Natural killer cell treated with Interleukin-12 subunit alpha and Interleukin-12 subunit beta and Interleukin-15 and Interleukin-18, amount 100 ng/mL, for 72 hours (primary cell): ENCODE measurements around the gene CDH15. TPM values are rescaled to one million over a fixed set of nuclear protein-coding genes. Genes with fewer than 3 reads are reported as not detected.

Experiments used
- ATAC-seq, 2 donors: fragments of 150-1000 bp; cut with Tn5 transposase in 1 of 2; sonication (Bioruptor Pico), chemical (Tn5 transposase) in 1 of 2; 2 replicates each; pipeline ENCODE4 v1.10.0; 2021
- DNase-seq: peaks from one replicate; pipeline ENCODE4 v3.0.0; 2022; ENCODE audit warnings: low spot score
- H3K27ac Mint-ChIP-seq, 2 donors: 1 replicate in 1 of 2; 2 replicates in 1 of 2; pipeline ENCODE4 v1.8.0; 2022; ENCODE audit warnings: mixed read lengths in 2 of 2, mild to moderate bottlenecking in 1 of 2, moderate library complexity in 1 of 2
- H3K27me3 Mint-ChIP-seq, 2 donors: 1 replicate in 1 of 2; 2 replicates in 1 of 2; pipeline ENCODE4 v1.8.0; 2022; ENCODE audit warnings: mixed read lengths in 2 of 2
- H3K36me3 Mint-ChIP-seq: one replicate; pipeline ENCODE4 v1.8.0; 2022; ENCODE audit warnings: mixed read lengths
- H3K4me1 Mint-ChIP-seq, 2 donors: 1 replicate in 1 of 2; 2 replicates in 1 of 2; pipeline ENCODE4 v1.8.0; 2022; ENCODE audit warnings: low read depth in 2 of 2, mixed read lengths in 2 of 2, mild to moderate bottlenecking in 1 of 2
- H3K4me3 Mint-ChIP-seq: one replicate; pipeline ENCODE4 v1.8.0; 2022; ENCODE audit warnings: mixed read lengths
- H3K9me3 Mint-ChIP-seq: 2 replicates; pipeline ENCODE4 v1.8.0; 2022; ENCODE audit warnings: mixed read lengths
- total RNA-seq, 2 donors: library from RNA; stranded (reverse); gene quantifications; one replicate each; pipeline ENCODE4 v1.2.3, GENCODE V29; 2022

The CDH15 gene
- total RNA-seq, 2 donors from 2014 or later: not detected

DNA sequence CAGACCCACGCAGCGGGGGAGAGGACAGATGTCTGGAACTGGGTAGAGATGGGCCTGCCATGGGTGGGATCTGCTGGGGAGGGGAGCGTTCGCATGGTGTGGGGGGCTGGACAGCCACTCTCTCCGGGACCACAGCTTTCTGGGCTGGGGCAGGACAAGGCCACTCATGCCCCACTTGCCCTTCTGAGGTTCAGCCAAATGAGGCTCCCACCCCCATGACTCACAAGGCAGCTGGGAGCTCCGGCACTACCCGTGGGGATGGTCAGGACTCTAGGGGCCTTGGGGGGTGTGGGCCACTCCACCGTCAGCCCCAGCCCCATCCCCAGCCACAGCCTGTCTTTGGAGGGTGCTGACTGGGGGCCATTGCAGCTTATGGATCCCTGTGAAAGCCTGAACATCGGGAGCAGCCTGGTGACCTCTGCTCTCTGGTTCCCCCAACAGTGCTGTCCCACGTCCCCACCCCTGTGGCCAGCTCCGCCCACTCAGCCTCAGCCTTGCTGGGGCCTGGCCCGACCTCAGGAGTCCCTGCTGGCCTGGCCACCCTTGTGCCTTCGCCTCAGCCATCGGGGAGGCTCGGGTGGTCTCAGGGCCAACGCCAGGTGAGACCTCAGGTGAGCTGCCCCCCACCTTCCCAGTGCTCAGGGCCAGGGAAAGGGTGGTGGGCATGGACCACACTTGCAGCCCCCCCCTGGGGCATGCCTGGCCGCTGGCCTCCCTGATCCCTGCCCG lies 4.7 kb upstream of the CDH15 start:
- H3K27ac Mint-ChIP-seq: no peak overlapping the region
- ATAC-seq: no peak

DNA sequence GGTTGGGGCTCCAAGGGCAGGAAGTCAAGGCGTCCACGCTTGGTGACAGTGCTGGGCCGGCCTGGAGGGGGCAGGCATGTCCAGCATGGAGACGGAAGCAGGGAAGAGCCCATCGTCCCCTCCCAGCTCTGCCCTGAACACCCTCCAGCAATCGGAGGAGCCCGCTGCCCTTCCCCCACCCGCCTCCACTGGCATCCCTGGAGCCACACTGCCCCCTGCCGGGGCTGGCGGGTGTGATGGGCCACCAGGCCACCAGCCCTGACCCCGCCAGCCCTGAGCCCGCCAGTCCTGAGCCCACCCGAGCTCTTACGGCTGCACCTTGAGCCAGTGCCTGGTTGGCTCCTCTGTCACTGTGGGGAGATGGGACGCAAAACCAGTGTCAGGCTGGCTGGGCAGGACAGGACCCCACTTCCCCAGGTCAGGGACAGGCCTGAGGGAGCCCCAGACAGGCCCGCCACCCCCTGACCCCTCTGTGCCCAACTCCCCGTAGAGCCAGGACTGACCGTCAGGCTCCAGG lies 4.1 kb upstream of the CDH15 start:
- peak; percentile 48 to 58 for ATAC-seq
- Mint-ChIP-seq H3K27me3 (peaks cover 0 to 5% of the 10 kb centered on the region in 2 donors), H3K27ac (no peak overlapping the region)

More for the DNA sequence above, 4.7 kb upstream of the CDH15 start:
- peaks cover 6 to 8% of the 10 kb centered on the region in 2 donors for H3K4me1 Mint-ChIP-seq
- H3K4me3 Mint-ChIP-seq: no peak overlapping the region
- no peak for DNase-seq
- no peaks in the 10 kb centered on the region for H3K36me3 Mint-ChIP-seq
- H3K27me3 Mint-ChIP-seq: peaks cover 0 to 5% of the 10 kb centered on the region in 2 donors
- H3K9me3 Mint-ChIP-seq: no peaks in the 10 kb centered on the region

GRCh38 chr16:89168381-89169189 lies 3.0 kb upstream of the CDH15 start:
- Mint-ChIP-seq H3K4me3 (no peak overlapping the region), H3K27me3 (peaks cover 0 to 5% of the 10 kb centered on the region in 2 donors), H3K9me3 (no peaks in the 10 kb centered on the region), H3K36me3 (no peaks in the 10 kb centered on the region), H3K27ac (no peak overlapping the region), H3K4me1 (peaks cover 6 to 8% of the 10 kb centered on the region in 2 donors)
- no peak for ATAC-seq
- no peak for DNase-seq

More for the DNA sequence above, 4.1 kb upstream of the CDH15 start:
- H3K36me3 Mint-ChIP-seq: no peaks in the 10 kb centered on the region
- no peaks in the 10 kb centered on the region for H3K9me3 Mint-ChIP-seq
- H3K4me3 Mint-ChIP-seq: no peak overlapping the region
- peak; percentile 84 for DNase-seq
- H3K4me1 Mint-ChIP-seq: peaks cover 6 to 8% of the 10 kb centered on the region in 2 donors

DNA sequence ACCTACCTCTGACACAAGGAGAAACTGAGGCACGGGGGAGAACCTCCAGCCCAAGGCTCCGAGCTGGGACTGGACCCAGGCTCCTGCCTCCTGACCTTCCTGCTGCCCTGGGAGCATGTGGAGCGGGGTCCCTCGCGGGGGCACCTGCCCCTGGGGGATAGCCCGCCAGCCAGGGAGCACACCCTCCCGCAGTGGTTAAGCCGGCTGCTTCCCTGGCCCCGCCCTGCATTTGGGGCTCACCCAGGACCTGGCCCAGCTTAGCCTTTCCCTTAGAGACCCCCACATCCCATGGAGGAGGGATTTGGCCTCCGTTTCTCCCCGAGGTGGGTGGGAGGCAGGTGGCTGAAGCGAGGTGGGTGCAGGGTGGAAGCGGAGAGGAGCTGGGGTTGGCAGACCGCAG lies 1.8 kb upstream of the CDH15 start:
- H3K36me3 Mint-ChIP-seq: no peaks in the 10 kb centered on the region
- H3K27me3 Mint-ChIP-seq: peaks cover 0 to 5% of the 10 kb centered on the region in 2 donors
- no peak overlapping the region for H3K27ac Mint-ChIP-seq
- DNase-seq (no peak), ATAC-seq (no peak)
- H3K9me3 Mint-ChIP-seq: no peaks in the 10 kb centered on the region
- H3K4me1 Mint-ChIP-seq: peaks cover 6 to 8% of the 10 kb centered on the region in 2 donors
- no peak overlapping the region for H3K4me3 Mint-ChIP-seq

- Mint-ChIP-seq H3K9me3 (no peaks in the 10 kb centered on the region), H3K36me3 (no peaks in the 10 kb centered on the region), H3K27ac (peak overlapping the region in 1 of 2 donors; percentile 21), H3K27me3 (peaks cover 0 to 5% of the 10 kb centered on the region in 2 donors), H3K4me3 (peak overlapping the region; percentile 80), H3K4me1 (peaks cover 6 to 8% of the 10 kb centered on the region in 2 donors)
- no peak for ATAC-seq
- DNase-seq: no peak
These were observed 967 bp upstream of the CDH15 start for GRCh38 chr16:89170346-89171215.

DNA sequence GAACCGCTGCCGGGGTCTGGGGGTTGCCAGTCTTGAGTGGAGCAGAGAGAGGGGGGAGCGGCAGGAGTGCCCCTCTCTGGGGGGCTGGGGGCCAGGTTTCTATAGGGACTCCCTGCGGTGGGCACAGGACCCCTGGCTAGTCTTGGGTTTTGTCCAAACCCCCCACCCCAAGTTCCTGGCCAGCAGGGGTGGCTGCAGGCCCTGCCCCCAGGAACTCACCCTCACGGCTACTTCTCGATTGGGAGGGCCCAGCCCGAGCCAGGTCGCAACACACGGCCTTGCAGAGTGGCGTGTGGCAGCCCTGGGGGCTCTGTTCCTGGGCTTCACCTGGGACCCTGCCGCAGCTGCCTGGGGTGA lies 601 bp downstream of the CDH15 start:
- H3K27me3 Mint-ChIP-seq: no peaks in the 10 kb centered on the region
- no peak overlapping the region for H3K4me3 Mint-ChIP-seq
- H3K9me3 Mint-ChIP-seq: no peaks in the 10 kb centered on the region
- ATAC-seq (no peak), DNase-seq (no peak)
- no peak overlapping the region for H3K27ac Mint-ChIP-seq
- H3K36me3 Mint-ChIP-seq: no peaks in the 10 kb centered on the region
- peaks cover 6 to 8% of the 10 kb centered on the region in 2 donors for H3K4me1 Mint-ChIP-seq

DNA sequence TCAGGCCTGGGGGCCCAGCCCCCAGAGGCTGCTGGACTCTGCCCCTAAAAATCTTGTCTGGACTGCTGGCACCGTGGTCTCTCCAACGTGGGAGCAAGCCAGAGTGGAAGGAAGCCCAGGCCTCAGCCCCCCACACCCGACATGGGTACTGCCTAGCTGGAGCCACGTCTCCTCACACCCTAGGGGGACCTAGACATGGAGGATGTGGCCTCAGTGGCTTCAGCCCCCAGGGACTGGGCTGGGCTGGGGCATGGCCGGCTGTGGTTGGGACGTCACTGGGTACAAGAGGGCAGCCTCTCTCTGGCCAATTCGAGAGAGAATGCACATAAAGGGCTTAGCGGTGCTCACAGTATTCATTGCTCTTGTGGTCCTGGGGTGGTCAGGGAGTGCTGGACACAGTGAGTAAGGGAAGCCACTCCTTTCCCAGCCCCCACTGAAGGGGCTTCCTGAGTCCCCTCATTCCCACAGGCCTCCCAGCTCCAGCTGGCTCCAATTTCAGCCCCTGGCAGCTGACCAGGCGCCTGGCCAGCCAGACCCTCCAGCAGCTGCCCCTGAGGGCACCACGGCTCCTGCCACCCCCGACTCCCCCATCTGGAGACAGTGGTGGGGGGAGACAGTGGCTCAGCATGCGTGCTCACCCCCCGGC lies 1.1 kb downstream of the CDH15 start:
- no peak for DNase-seq
- no peaks in the 10 kb centered on the region for H3K27me3 Mint-ChIP-seq
- H3K27ac Mint-ChIP-seq: no peak overlapping the region
- no peaks in the 10 kb centered on the region for H3K36me3 Mint-ChIP-seq
- no peaks in the 10 kb centered on the region for H3K9me3 Mint-ChIP-seq
- ATAC-seq: no peak
- peaks cover 6 to 8% of the 10 kb centered on the region in 2 donors for H3K4me1 Mint-ChIP-seq
- no peak overlapping the region for H3K4me3 Mint-ChIP-seq

DNA sequence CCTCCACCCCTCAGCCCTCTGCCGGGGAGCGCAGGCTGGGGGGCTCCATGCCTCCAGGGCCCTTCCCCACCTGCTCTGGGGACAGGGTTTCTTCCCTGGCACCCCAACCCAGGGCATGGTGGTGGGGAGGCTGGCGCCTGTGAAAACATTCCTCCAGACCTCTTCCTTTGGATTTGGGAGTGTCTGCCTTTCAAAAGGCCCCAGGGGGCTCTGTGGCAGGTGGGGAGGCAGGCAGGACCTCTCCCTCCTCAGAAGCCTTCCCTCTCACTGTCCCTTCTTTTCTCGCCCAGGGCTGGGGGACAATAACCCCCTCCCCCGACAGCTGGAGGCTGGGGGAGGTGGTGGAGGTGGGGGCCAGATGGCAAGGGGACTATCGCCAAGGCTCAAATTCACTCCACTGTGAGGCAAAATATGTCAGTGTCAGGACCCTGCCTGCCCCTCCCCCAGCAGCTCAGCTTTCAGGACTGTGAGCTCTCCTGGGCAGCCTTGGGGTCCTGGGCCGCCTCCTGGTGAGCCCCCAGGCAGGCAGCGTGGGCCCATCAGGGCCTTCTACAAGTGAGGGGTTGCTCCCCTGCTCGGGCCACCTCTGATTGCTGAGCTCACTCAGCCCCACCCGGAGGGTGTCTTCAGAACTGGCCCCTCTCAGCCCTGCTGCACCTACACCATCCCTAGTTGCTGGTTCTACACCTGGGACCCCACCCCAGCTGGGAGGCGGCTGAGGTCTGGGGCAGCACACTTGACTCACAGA lies 1.8 kb downstream of the CDH15 start:
- Mint-ChIP-seq H3K4me3 (no peak overlapping the region), H3K36me3 (no peaks in the 10 kb centered on the region), H3K9me3 (no peaks in the 10 kb centered on the region), H3K4me1 (peaks cover 6 to 8% of the 10 kb centered on the region in 2 donors), H3K27me3 (no peaks in the 10 kb centered on the region), H3K27ac (no peak overlapping the region)
- ATAC-seq: no peak
- no peak for DNase-seq

- Mint-ChIP-seq H3K4me1 (peaks cover 6 to 8% of the 10 kb centered on the region in 2 donors), H3K9me3 (no peaks in the 10 kb centered on the region), H3K27ac (no peak overlapping the region)
These were observed 2.7 kb downstream of the CDH15 start for GRCh38 chr16:89174055-89174827.

DNA sequence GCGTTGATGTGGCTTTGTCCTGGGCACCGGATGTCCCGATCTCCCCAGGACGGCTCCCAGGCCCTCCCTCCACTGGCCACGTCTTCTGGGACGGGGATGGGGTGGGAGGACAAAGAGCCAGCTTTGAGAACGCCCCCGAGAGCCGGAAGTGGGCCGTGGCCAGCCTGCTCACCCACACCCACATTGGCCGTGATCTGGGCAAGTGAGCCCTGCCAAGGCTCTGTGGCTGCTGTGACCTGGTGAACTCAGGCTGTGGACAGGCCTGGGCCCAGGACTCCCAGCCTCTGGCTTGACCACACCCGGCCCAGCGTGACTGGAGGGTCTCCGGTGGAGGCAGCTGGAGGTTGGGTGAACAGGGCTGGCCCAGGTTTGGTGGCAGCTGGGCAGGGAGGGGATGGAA lies 3.3 kb downstream of the CDH15 start:
- Mint-ChIP-seq H3K4me1 (peaks cover 6 to 8% of the 10 kb centered on the region in 2 donors), H3K27ac (no peak overlapping the region), H3K36me3 (no peaks in the 10 kb centered on the region), H3K27me3 (no peaks in the 10 kb centered on the region), H3K9me3 (no peaks in the 10 kb centered on the region), H3K4me3 (no peak overlapping the region)
- DNase-seq: no peak
- ATAC-seq: no peak

More at GRCh38 chr16:89174055-89174827, 2.7 kb downstream of the CDH15 start:
- Mint-ChIP-seq H3K27me3 (no peaks in the 10 kb centered on the region), H3K36me3 (no peaks in the 10 kb centered on the region), H3K4me3 (no peak overlapping the region)
- ATAC-seq (no peak), DNase-seq (no peak)

DNA sequence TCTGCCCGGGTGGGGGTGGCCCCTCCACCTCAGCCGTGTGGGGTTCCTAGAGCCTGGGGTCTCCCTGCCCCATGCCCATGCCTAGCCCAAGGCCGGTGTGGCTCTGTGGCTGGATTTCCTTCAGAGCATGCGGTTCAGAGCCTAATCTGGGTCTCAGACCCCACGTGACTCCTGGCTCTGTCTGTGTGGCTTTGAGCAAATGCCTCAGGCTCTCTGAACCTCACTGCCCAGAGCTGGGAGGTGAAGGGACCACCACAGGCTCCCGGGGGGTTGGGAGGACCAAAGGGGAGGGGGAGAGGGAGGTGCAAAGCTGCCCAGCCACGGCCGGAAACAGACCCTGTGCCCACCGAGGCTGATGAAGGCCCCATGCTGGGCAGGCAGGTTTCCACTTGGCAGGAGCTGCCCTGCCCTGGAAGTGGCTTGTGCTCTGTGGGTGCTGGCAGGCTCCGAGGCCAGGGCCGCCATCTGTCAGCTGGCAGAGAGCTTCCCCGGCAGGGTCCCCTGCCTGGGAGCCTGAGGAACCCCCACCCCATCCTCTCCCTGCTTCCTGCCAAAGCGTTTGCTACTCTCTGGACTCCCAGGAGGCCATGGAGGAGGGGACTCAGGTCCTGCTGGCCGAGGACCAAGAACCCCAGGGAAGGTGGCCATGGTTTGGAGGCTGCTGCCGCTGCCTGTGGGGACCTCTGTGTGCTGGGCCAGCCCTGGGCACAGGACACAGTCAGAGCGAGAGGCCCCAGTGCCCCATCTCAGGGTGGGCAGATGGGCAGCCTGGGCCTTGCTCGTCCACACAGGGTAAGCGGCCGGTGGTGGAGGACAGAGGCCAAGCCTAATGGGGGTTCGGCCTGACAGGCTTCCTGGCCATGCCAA lies 4.0 kb downstream of the CDH15 start:
- Mint-ChIP-seq H3K27ac (no peak overlapping the region), H3K4me3 (no peak overlapping the region), H3K9me3 (no peaks in the 10 kb centered on the region), H3K27me3 (no peaks in the 10 kb centered on the region), H3K4me1 (peaks cover 5 to 6% of the 10 kb centered on the region in 2 donors), H3K36me3 (no peaks in the 10 kb centered on the region)
- DNase-seq: no peak
- no peak for ATAC-seq
